VCaP (cell line): ENCODE measurements around the gene ACSL3.
"Not testable (repeated sequence)": the region's sequence is repeated elsewhere in the genome, so short reads cannot be mapped to it uniquely, and the experiment has no call there.

Source experiments
- H3K27ac ChIP-seq: fragments of 450-650 bp; 2 replicates; pipeline ENCODE4 v1.5.1; 2017
- CTCF ChIP-seq: fragments of 450-650 bp; conservative IDR thresholded peaks from 2 replicates; pipeline ENCODE4 v1.5.1; 2017; ENCODE audit warnings: mild to moderate bottlenecking, moderate library complexity

Gene ACSL3

DNA sequence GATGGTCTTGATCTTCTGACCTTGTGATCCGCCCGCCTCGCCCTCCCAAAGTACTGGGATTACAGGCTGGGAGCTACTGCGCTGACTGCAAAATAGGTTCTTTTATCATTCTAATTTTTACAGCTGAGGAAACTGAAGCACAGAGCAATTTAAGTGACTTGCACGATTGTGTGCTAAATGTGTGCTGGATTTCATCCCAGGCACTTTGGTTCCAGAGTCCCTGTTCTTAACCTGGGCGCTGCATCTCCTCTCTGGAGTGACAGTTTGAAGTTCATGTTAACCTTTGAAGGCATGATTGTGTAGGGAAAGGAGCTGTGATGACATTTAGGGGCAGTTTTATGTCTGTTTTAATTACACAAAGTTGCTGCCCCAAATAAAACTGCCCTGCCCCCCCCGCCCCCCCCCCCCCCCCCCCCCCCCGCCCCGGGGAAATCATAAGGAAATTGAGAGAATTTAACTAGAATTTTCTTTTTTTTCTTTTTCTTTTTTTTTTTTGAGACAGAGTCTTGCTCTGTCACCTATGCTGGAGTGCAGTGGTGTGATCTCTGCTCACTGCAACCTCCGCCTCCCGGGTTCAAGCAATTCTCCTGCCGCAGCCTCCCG is 5.6 kb downstream of the ACSL3 start:
- 0 out of 2 replicates have a peak overlapping the region, but pooled peaks have one; percentile 18 for H3K27ac ChIP-seq

DNA sequence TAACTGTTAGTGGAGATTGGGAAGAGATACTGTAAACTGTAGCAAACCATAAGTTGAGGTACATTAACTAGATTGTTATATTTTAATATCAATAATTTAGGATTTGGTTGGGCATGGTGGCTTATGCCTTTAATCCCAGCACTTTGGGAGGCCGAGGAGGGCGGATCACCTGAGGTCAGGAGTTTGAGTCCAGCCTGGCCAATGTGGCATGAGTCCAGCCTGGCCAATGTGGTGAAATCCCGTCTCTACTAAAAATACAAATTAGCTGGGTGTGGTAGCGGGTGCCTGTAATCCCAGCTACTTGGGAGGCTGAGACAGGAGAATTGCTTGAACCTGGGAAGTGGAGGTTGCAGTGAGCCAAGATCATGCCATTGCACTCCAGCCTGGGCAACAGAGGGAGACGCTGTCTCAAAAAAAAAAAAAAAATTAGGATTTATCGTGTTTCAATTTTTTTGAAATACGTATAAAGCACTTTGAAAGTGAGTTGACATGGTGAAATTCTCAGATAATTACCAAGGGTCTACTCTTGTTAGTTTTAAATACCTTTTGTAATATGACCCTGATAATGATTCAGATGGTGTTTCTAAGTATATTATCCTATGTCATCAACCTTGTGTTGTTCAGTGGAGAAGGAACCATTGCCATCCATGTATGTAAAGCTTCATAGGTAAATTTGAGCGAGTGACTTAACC is 7.9 kb downstream of the ACSL3 start:
- not testable (repeated sequence) for H3K27ac ChIP-seq

More for the DNA sequence above, 5.6 kb downstream of the ACSL3 start:
- no peak for TF ChIP-seq CTCF

DNA sequence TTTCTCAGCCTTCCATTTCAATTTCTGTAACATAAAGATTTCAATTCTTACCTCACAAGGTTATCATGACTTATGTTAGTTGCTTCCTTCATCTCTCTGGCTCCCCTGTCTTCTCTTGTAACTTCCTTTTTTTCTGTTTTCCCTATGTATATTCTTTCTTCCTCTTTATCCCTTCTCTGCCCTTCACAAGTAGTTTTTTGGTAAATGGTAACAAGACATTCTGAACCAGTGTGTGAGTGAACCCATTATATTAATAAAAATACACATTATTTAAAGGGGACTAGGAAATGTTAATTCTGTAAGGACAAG is 8.4 kb downstream of the ACSL3 start:
- H3K27ac ChIP-seq, result no peak overlapping the region
- no peak for TF ChIP-seq CTCF

DNA sequence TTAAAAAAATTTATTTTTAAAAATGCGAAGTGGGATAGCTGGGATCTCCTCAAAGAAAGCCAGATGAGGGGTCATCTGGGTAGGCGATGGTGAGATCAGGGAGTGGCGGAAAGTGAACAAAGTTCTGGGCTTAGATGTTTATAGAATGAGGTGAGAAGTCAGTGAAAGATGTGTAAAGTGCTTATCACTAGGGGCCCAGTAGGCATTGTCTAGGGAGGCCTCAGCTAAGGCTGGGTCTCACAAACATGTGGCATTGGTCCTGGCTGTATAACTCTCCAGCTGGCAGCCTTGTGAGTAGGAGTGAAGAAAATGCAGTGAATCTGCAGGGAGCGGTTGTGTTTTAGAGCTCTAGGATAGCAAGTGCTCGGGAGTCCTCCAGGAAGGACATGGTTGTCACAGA is 10.5 kb downstream of the ACSL3 start:
- no peak for TF ChIP-seq CTCF
- H3K27ac ChIP-seq, result no peak overlapping the region

DNA sequence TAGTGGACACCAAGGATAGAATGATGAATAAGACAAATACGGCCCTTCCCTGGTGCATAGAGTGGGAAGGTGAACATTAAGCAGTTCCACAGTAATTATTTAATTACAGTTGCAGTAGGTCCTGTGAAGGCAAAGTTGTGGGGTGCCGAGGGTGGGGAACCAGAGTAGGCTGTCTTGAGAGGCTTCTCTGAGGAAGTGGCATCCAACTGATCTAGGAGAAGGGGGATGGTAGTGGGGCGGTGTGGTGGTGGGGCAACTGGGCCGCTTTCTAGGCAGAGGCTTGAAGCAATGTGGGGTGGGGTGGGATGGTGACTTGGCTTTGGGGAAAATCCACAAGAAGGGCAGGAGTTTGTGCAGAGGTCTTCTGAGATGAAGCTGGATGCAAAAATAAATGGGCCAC is 11.7 kb downstream of the ACSL3 start:
- H3K27ac ChIP-seq, result no peak overlapping the region
- no peak for TF ChIP-seq CTCF

- H3K27ac ChIP-seq, result no peak overlapping the region
- no peak for TF ChIP-seq CTCF
Measured at GRCh38 chr2:222875482-222875881, 14.6 kb downstream of the ACSL3 start.

DNA sequence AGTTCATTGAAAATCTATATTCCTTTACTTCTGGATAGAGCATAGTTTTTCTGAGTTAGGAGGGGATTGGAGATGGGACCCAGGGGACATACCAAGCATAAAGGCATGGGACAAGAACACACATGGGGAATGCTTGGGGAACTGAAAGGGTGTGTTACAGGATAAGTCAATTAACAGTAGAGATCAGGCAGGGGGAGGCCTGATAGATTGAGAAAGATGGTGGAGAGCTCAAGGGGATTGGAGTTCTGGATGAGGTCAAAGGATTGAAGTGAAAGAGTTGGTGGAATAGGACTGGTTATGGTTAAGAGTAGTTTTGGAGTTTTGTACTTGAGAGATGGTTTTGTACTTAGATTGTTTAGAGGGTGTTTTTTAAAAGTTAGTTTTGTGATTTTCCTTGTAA is 16.1 kb downstream of the ACSL3 start:
- H3K27ac ChIP-seq, result peak overlapping the region; percentile 79
- no peak for TF ChIP-seq CTCF

DNA sequence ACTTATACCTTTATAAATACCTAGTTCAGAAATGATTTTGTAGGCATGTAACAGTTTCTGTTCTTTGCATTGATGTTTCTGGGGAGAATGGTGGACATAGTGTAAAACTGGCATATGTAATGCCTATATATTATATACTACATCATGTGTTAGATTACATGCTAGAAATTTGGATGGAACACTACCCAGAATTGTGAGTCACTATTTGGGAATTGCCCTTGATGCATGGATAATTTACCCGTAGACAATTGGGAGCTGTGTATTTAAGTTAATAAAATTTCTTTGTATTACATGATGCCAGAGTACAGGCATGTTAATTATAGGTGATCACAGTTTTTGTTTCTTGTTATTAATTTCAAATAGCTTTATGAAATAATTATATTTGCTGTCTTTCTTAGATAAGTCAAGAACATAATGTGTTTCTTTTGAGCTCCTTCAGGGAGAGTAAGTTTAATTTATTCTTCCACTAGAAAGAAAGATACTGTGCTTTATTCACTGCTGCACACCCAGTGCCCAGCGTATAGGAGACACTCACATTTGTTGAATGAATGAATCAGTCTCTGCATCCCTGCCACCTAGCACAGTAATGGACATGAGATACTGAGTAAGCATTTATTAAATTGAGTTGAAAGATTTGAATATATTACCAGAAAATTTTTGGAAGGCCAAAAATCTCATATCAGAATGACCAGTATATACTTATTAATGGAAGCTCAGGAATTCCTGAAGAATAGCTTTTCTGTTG is 16.9 kb downstream of the ACSL3 start:
- TF ChIP-seq CTCF, result no peak
- peak overlapping the region; percentile 79 for H3K27ac ChIP-seq
